Spleen (tissue), 13 donors: ENCODE data around the gene PKP4. TPM values are rescaled to one million over a fixed set of nuclear protein-coding genes. Genes with fewer than 3 reads are reported as not detected.

Experiments
- DNase-seq: peaks from one replicate; pipeline ENCODE4 v3.0.0-alpha.2; 2020
- H3K27ac ChIP-seq, 8 donors: fragments of 200-600 bp; sonication (generic) in 7 of 8; 1 replicate in 4 of 8; 2 replicates in 4 of 8; pipeline versions ENCODE4 v1.5.0 to v1.8.0; 2016 to 2021; ENCODE audit warnings: inconsistent platforms in 4 of 8, mild to moderate bottlenecking in 4 of 8, moderate library complexity in 1 of 8
- H3K27me3 ChIP-seq, 7 donors: fragments of 200-600 bp; sonication (generic) in 6 of 7; replicated peaks in 1 of 7; 1 replicate in 4 of 7; 2 replicates in 3 of 7; pipeline versions ENCODE4 v1.5.0 to v1.8.0; 2016 to 2021; ENCODE audit warnings: inconsistent platforms in 3 of 7, mild to moderate bottlenecking in 1 of 7
- H3K36me3 ChIP-seq, 6 donors: fragments of 200-600 bp; sonication (generic) in 5 of 6; 1 replicate in 4 of 6; 2 replicates in 2 of 6; pipeline versions ENCODE4 v1.5.0 to v1.8.0; 2016 to 2021; ENCODE audit warnings: inconsistent platforms in 2 of 6
- H3K4me1 ChIP-seq, 6 donors: fragments of 200-600 bp; sonication (generic) in 5 of 6; 1 replicate in 3 of 6; 2 replicates in 3 of 6; pipeline versions ENCODE4 v1.5.0 to v1.8.0; 2016 to 2021; ENCODE audit warnings: inconsistent platforms in 3 of 6
- H3K4me3 ChIP-seq, 8 donors: fragments of 200-600 bp; sonication (generic) in 7 of 8; 1 replicate in 4 of 8; 2 replicates in 4 of 8; pipeline versions ENCODE4 v1.5.0 to v1.8.0; 2016 to 2021; ENCODE audit warnings: inconsistent platforms in 4 of 8, mild to moderate bottlenecking in 4 of 8, moderate library complexity in 2 of 8
- H3K9me3 ChIP-seq, 8 donors: fragments of 200-600 bp; sonication (generic) in 7 of 8; 1 replicate in 4 of 8; 2 replicates in 4 of 8; pipeline versions ENCODE4 v1.5.0 to v1.8.0; 2016 to 2021; ENCODE audit warnings: inconsistent platforms in 4 of 8
- POLR2A ChIP-seq, 3 donors: fragments of 450-650 bp; IDR thresholded peaks; one replicate each; pipeline ENCODE4 v1.5.1; 2017; ENCODE audit warnings: antibody characterized with exemption in 3 of 3, mild to moderate bottlenecking in 1 of 3
- POLR2AphosphoS5 ChIP-seq, 3 donors: sonication (generic); formaldehyde crosslinking; IDR thresholded peaks; one replicate each; pipeline ENCODE4 v1.5.1; 2017; ENCODE audit warnings: antibody characterized with exemption in 3 of 3
- WGBS, 5 donors: extraction: QIAGEN DNeasy Blood & Tissue Kit in 3 of 5; methylation state at CpG; one replicate each; pipeline versions ENCODE4 v1.1.5 to v1.1.7; 2013 to 2018; 5-methylcytosine and 5-hydroxymethylcytosine counted together
- intact Hi-C: fragments of 100-400 bp; cut with DNase I; formaldehyde crosslinking; loops from one replicate; pipeline ENCODE4 v1.15.0; 2023; ENCODE audit warnings: low total_unique reads
- long read RNA-seq, 2 donors: transcript quantifications; one replicate each; lab custom pipeline, GENCODE V29; 2026
- polyA plus RNA-seq, 3 donors: library from polyadenylated mRNA; stranded (reverse); fragments of 200-250 nt; gene quantifications; one replicate each; pipeline ENCODE4 v1.2.1, GENCODE V29; 2013
- total RNA-seq, 7 donors: library from RNA; depleted of rRNA in 3 of 7; stranded (reverse); fragments of >200 nt in 3 of 7; fragmentation: NEBNext Ultra II Directional in 4 of 7; extraction: Animal tissue kit (Norgen Biotek cat#: 25700) in 4 of 7; gene quantifications; one replicate each; pipeline versions ENCODE4 v1.1.0 to v1.2.1, GENCODE V29; 2016 to 2021
- TF ChIP-seq, protein P1 (sequence below), 11 experiments: fragments of 200-600 bp in 7 of 11; fragments of 450-650 bp in 4 of 11; sonication (generic) in 4 of 11; IDR thresholded peaks in 8 of 11; conservative IDR thresholded peaks in 3 of 11; 1 replicate in 7 of 11; 2 replicates in 4 of 11; pipeline versions ENCODE4 v1.4.0 to v1.8.0; 2016 to 2021; ENCODE audit warnings: antibody characterized with exemption in 11 of 11, inconsistent platforms in 4 of 11, mild to moderate bottlenecking in 1 of 11
- donor health status: healthy with polysubstance abuse.
- donor health status: DM: no; HTN: no; CAD: no; lungs with moderate emphysema.
- donor health status: DM: no; HTN: no; CAD: no.
- donor health status: Bipolar disorder and iron deficiency.
- donor health status: healthy.
- donor health status: DM: no; HTN: no; CAD: no.
- donor health status: DM: yes; HTN: yes; CAD: no.

Gene PKP4, protein sequence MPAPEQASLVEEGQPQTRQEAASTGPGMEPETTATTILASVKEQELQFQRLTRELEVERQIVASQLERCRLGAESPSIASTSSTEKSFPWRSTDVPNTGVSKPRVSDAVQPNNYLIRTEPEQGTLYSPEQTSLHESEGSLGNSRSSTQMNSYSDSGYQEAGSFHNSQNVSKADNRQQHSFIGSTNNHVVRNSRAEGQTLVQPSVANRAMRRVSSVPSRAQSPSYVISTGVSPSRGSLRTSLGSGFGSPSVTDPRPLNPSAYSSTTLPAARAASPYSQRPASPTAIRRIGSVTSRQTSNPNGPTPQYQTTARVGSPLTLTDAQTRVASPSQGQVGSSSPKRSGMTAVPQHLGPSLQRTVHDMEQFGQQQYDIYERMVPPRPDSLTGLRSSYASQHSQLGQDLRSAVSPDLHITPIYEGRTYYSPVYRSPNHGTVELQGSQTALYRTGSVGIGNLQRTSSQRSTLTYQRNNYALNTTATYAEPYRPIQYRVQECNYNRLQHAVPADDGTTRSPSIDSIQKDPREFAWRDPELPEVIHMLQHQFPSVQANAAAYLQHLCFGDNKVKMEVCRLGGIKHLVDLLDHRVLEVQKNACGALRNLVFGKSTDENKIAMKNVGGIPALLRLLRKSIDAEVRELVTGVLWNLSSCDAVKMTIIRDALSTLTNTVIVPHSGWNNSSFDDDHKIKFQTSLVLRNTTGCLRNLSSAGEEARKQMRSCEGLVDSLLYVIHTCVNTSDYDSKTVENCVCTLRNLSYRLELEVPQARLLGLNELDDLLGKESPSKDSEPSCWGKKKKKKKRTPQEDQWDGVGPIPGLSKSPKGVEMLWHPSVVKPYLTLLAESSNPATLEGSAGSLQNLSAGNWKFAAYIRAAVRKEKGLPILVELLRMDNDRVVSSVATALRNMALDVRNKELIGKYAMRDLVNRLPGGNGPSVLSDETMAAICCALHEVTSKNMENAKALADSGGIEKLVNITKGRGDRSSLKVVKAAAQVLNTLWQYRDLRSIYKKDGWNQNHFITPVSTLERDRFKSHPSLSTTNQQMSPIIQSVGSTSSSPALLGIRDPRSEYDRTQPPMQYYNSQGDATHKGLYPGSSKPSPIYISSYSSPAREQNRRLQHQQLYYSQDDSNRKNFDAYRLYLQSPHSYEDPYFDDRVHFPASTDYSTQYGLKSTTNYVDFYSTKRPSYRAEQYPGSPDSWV
- total RNA-seq = 10 to 100 TPM; 24.8 to 53.5 (median 32.7) TPM
- polyA plus RNA-seq = 1 to 10 TPM; 4.9 to 8.2 (median 6.3) TPM
- long read RNA-seq, donor 1, partial matches to known transcripts = 0 of 2 reads
- long read RNA-seq, donor 1, other reads (novel, unspliced or antisense) = 0 of 2 reads
- long read RNA-seq, donor 2 = 0 reads

DNA sequence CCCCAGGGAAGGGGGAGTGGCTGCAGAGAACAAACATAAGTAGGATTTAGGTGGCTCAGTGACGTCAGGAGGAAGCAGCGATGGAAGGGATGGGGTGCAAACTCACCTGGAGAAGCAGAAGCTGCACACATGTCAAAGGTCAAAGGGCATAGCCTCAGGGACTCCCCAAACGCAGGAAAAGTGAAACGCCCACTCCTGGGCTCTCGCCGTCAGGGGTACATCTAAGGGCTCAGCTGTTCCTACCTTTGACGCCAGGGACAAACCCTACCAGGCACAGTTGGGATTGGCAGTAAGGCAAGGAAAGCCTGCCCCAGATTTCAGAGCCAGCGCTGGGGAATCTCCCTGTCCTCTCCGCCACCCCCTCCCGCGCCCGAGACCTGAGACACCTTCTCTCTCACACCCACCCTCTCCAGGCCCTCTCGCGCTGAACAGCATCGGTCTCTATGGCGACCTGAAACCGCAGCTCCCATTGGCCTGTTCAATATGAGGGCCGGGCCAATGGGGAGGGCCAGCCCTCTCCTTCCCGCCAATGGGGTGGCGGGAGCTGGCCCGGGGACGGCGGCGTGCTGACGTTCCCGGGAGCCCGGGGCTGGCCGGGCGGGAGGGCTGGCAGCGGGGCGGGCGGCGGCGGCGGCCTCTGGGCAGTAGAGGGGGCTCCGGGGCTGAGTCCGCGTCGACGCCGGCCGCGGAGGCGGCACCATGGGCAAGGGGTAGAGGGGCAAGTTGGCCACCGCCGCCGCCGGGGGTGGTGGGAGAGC is at the start of gene PKP4, which contains the start of gene CCDC148:
Gene PKP4 (plus strand): TSS at position 644 of the 758 bp plus-strand sequence. CDS start 76,233 bp downstream, outside the sequence.
Gene CCDC148 (minus strand): TSS at position 445 of the 758 bp plus-strand sequence. CDS start 314 bp downstream, at position 131.
- Histone ChIP-seq H3K4me3 (peak within 1 kb of the TSS; percentile 59 to 97 (median 90)), H3K4me1 (peaks cover 10 to 42% (median 29%) of the 10 kb centered on the region in 6 donors), H3K27me3 (peaks cover 0 to 5% (median 0%) of the 10 kb centered on the region in 7 donors), H3K9me3 (no peaks in the 10 kb centered on the region), H3K36me3 (no peaks in the 10 kb centered on the region), H3K27ac (peak within 1 kb of the TSS; percentile 73 to 92 (median 90))
- TF ChIP-seq POLR2AphosphoS5 (IDR thresholded peaks at IDR 0.05) (peak in 2 of 3 donors; percentile 60 to 63), POLR2A (IDR thresholded peaks at IDR 0.05) (no peak)
- TF ChIP-seq, protein P1, sequence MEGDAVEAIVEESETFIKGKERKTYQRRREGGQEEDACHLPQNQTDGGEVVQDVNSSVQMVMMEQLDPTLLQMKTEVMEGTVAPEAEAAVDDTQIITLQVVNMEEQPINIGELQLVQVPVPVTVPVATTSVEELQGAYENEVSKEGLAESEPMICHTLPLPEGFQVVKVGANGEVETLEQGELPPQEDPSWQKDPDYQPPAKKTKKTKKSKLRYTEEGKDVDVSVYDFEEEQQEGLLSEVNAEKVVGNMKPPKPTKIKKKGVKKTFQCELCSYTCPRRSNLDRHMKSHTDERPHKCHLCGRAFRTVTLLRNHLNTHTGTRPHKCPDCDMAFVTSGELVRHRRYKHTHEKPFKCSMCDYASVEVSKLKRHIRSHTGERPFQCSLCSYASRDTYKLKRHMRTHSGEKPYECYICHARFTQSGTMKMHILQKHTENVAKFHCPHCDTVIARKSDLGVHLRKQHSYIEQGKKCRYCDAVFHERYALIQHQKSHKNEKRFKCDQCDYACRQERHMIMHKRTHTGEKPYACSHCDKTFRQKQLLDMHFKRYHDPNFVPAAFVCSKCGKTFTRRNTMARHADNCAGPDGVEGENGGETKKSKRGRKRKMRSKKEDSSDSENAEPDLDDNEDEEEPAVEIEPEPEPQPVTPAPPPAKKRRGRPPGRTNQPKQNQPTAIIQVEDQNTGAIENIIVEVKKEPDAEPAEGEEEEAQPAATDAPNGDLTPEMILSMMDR (IDR thresholded peaks at IDR 0.05 in 8 of 11, conservative IDR thresholded peaks at IDR 0.05 in 3 of 11) = peak in 4 of 11 experiments; percentile 5 to 26 (median 18)
- DNase-seq = peak; percentile 96
- intact Hi-C loops = no loop called here
- 0 to 2% (median 1%) methylated on average over 23 to 48 of the region's 48 CpGs for WGBS, 5 donors

GRCh38 chr2:158407031-158407430 is 49.7 kb upstream of the PKP4 start:
- intact Hi-C loops = no loop called here

GRCh38 chr2:158410132-158410531 is 46.6 kb upstream of the PKP4 start:
- H3K4me1 ChIP-seq = no peaks in the 10 kb centered on the region
- no peaks in the 10 kb centered on the region for H3K36me3 ChIP-seq
- intact Hi-C loops = no loop called here
- no peaks in the 10 kb centered on the region for H3K27me3 ChIP-seq
- no peak overlapping the region for H3K4me3 ChIP-seq
- no peak overlapping the region for H3K27ac ChIP-seq
- H3K9me3 ChIP-seq = peaks cover 0 to 34% (median 26%) of the 10 kb centered on the region in 8 donors
- no peak for DNase-seq
- WGBS, 5 donors = 96 to 100% (median 98%) methylated on average over 1 of the region's 1 CpG
- TF ChIP-seq POLR2AphosphoS5 (IDR thresholded peaks at IDR 0.05) (no peak), POLR2A (IDR thresholded peaks at IDR 0.05) (no peak)
- TF ChIP-seq, protein P1 (IDR thresholded peaks at IDR 0.05 in 8 of 11, conservative IDR thresholded peaks at IDR 0.05 in 3 of 11) = no peak

More at GRCh38 chr2:158407031-158407430, 49.7 kb upstream of the PKP4 start:
- Histone ChIP-seq H3K4me3 (no peak overlapping the region), H3K27me3 (no peaks in the 10 kb centered on the region), H3K9me3 (peaks cover 0 to 27% (median 24%) of the 10 kb centered on the region in 8 donors), H3K27ac (no peak overlapping the region), H3K36me3 (no peaks in the 10 kb centered on the region), H3K4me1 (no peaks in the 10 kb centered on the region)
- no peak for TF ChIP-seq POLR2AphosphoS5 (IDR thresholded peaks at IDR 0.05)
- TF ChIP-seq POLR2A (IDR thresholded peaks at IDR 0.05) = no peak
- TF ChIP-seq, protein P1 (IDR thresholded peaks at IDR 0.05 in 8 of 11, conservative IDR thresholded peaks at IDR 0.05 in 3 of 11) = no peak
- WGBS, 5 donors = 75 to 84% (median 78%) methylated on average over 3 of the region's 3 CpGs
- DNase-seq = no peak
